Astrocyte (in vitro differentiated cells and primary cell): Measurements from ENCODE around the gene PRAMEF5. TPM values are rescaled to one million over a fixed set of nuclear protein-coding genes. Genes with fewer than 3 reads are reported as not detected.
"Not testable (repeated sequence)": the region's sequence is repeated elsewhere in the genome, so short reads cannot be mapped to it uniquely, and the experiment has no call there.

Experiments
- DNase-seq: peaks from one replicate; pipeline ENCODE4 v3.0.0-alpha.2; 2010; ENCODE audit warnings: low read depth
- FAIRE-seq: peaks from 2 replicates; lab custom pipeline; 2011; peaks lifted over from hg19 to GRCh38; lab: Jason Lieb, UNC
- H2AFZ ChIP-seq: 2 replicates; pipeline ENCODE4 v1.6.0; 2012; ENCODE audit warnings: low read depth, low read length, inconsistent platforms
- H3K27ac ChIP-seq: 2 replicates; pipeline ENCODE4 v1.5.1; 2011; ENCODE audit warnings: low read depth, low read length, inconsistent platforms
- H3K27me3 ChIP-seq: 2 replicates; pipeline ENCODE4 v1.6.0; 2011; ENCODE audit warnings: low read length, inconsistent platforms; ENCODE audit not compliant: insufficient read depth
- H3K36me3 ChIP-seq: 2 replicates; pipeline ENCODE4 v1.5.1; 2011; ENCODE audit warnings: low read length, inconsistent platforms; ENCODE audit not compliant: insufficient read depth
- H3K4me1 ChIP-seq: 2 replicates; pipeline ENCODE4 v1.5.1; 2011; ENCODE audit warnings: low read length, inconsistent platforms; ENCODE audit not compliant: insufficient read depth
- H3K4me2 ChIP-seq: 2 replicates; pipeline ENCODE4 v1.6.0; 2012; ENCODE audit warnings: low read length, inconsistent platforms
- H3K4me3 ChIP-seq: 2 replicates; pipeline ENCODE4 v1.5.1; 2011; ENCODE audit warnings: low read depth, mild to moderate bottlenecking, low read length, inconsistent platforms; ENCODE audit not compliant: insufficient read depth
- H3K79me2 ChIP-seq: 2 replicates; pipeline ENCODE4 v1.6.0; 2012; ENCODE audit warnings: mild to moderate bottlenecking, low read length, inconsistent platforms; ENCODE audit not compliant: insufficient read depth
- H3K9ac ChIP-seq: 2 replicates; pipeline ENCODE4 v1.6.0; 2012; ENCODE audit warnings: mild to moderate bottlenecking, low read length, inconsistent platforms
- H3K9me3 ChIP-seq: 2 replicates; pipeline ENCODE4 v1.5.1; 2012; ENCODE audit warnings: low read depth, mild to moderate bottlenecking, low read length, inconsistent platforms; ENCODE audit not compliant: insufficient read depth
- H4K20me1 ChIP-seq: 2 replicates; pipeline ENCODE4 v1.6.0; 2012; ENCODE audit warnings: low read length, inconsistent platforms; ENCODE audit not compliant: insufficient read depth
- H3K27ac Mint-ChIP-seq: one replicate; pipeline ENCODE4 v1.8.0; 2021; ENCODE audit warnings: mild to moderate bottlenecking, mixed read lengths; ENCODE audit not compliant: unreplicated experiment
- H3K27me3 Mint-ChIP-seq: one replicate; pipeline ENCODE4 v1.8.0; 2021; ENCODE audit warnings: low read depth, mixed read lengths; ENCODE audit not compliant: unreplicated experiment
- H3K36me3 Mint-ChIP-seq: one replicate; pipeline ENCODE4 v1.8.0; 2021; ENCODE audit warnings: low read depth, mixed read lengths; ENCODE audit not compliant: unreplicated experiment
- H3K4me1 Mint-ChIP-seq: one replicate; pipeline ENCODE4 v1.8.0; 2021; ENCODE audit warnings: low read depth, mixed read lengths; ENCODE audit not compliant: unreplicated experiment
- H3K4me3 Mint-ChIP-seq: one replicate; pipeline ENCODE4 v1.8.0; 2021; ENCODE audit warnings: mild to moderate bottlenecking, moderate library complexity, mixed read lengths; ENCODE audit not compliant: unreplicated experiment
- H3K9me3 Mint-ChIP-seq: one replicate; pipeline ENCODE4 v1.8.0; 2021; ENCODE audit warnings: mild to moderate bottlenecking, mixed read lengths; ENCODE audit not compliant: unreplicated experiment
- total RNA-seq: library from RNA; stranded (reverse); gene quantifications from 2 replicates; pipeline ENCODE4 v1.2.1, GENCODE V29; 2021

PRAMEF5 gene
- total RNA-seq, 1 donor from 2014 or later = not detected

- not testable (repeated sequence) for H2AFZ ChIP-seq, H3K4me3 Mint-ChIP-seq, H3K27ac Mint-ChIP-seq, H3K27me3 ChIP-seq, H3K9me3 Mint-ChIP-seq, DNase-seq, H3K9me3 ChIP-seq, H3K4me1 ChIP-seq, H3K27me3 Mint-ChIP-seq, H3K36me3 ChIP-seq, H3K4me2 ChIP-seq, H3K4me1 Mint-ChIP-seq, H4K20me1 ChIP-seq, FAIRE-seq, H3K27ac ChIP-seq, H3K79me2 ChIP-seq, H3K4me3 ChIP-seq, H3K36me3 Mint-ChIP-seq, H3K9ac ChIP-seq
Observed at GRCh38 chr1:13297216-13297931, 43.4 kb downstream of the PRAMEF5 start.

- not testable (repeated sequence) for H3K36me3 Mint-ChIP-seq, H3K9me3 ChIP-seq, H3K79me2 ChIP-seq
Observed at GRCh38 chr1:13298699-13299098, 44.7 kb downstream of the PRAMEF5 start.

DNA sequence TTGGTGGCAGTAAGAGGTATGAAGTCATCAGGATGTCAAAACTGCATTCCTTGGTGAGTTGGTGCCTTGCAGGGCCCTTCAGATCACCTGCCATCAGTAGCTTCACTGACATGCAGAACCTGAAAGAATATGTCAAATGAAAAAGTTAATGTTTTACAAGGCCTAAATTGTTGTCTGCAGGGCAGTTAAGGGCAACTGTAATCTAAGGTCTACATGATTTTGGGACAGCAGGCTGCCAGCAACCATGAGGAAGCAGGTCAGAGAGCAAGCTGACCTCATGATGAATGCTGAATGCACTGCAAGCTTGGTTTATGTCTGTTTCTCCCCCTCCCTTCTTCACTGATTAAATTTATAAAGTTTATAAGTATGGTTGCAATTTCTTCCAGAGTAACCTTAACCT lies 48.2 kb downstream of the PRAMEF5 start:
- not testable (repeated sequence) for H3K27ac Mint-ChIP-seq, H3K9me3 Mint-ChIP-seq, H3K79me2 ChIP-seq, H3K4me1 Mint-ChIP-seq, DNase-seq, H3K9ac ChIP-seq, H3K4me3 ChIP-seq, H3K4me2 ChIP-seq, H3K4me1 ChIP-seq, FAIRE-seq, H3K27me3 ChIP-seq, H3K36me3 ChIP-seq, H3K4me3 Mint-ChIP-seq, H3K27me3 Mint-ChIP-seq, H3K9me3 ChIP-seq, H3K27ac ChIP-seq, H2AFZ ChIP-seq, H3K36me3 Mint-ChIP-seq, H4K20me1 ChIP-seq

More at GRCh38 chr1:13298699-13299098, 44.7 kb downstream of the PRAMEF5 start:
- not testable (repeated sequence) for H3K9ac ChIP-seq, H3K4me3 ChIP-seq, H2AFZ ChIP-seq, H3K27ac ChIP-seq, H3K36me3 ChIP-seq, H3K9me3 Mint-ChIP-seq, H4K20me1 ChIP-seq, H3K4me1 ChIP-seq, H3K4me3 Mint-ChIP-seq, DNase-seq, H3K27me3 ChIP-seq, FAIRE-seq, H3K27me3 Mint-ChIP-seq, H3K4me2 ChIP-seq, H3K4me1 Mint-ChIP-seq, H3K27ac Mint-ChIP-seq

GRCh38 chr1:13303239-13303638 lies 49.2 kb downstream of the PRAMEF5 start, which contains the start of gene PRAMEF33:
PRAMEF33 (plus strand) TSS chr1:13303539; CDS start chr1:13305955, 2,416 bp downstream.
- DNase-seq, H3K9me3 ChIP-seq, H3K79me2 ChIP-seq, H3K4me1 Mint-ChIP-seq, H3K4me3 ChIP-seq, H4K20me1 ChIP-seq, H3K9ac ChIP-seq, H3K4me3 Mint-ChIP-seq, H3K36me3 Mint-ChIP-seq, H3K27me3 ChIP-seq, H2AFZ ChIP-seq, FAIRE-seq, H3K4me1 ChIP-seq, H3K4me2 ChIP-seq, H3K9me3 Mint-ChIP-seq, H3K36me3 ChIP-seq, H3K27ac Mint-ChIP-seq, H3K27me3 Mint-ChIP-seq, H3K27ac ChIP-seq: not testable (repeated sequence)

Other genes with a start within 250 kb of the PRAMEF5 start
- not detected in 2 replicates for gene PRAMEF27, start 197.6 kb upstream of the PRAMEF5 start, total RNA-seq
- not detected in 2 replicates for gene HNRNPCL3, start 193.4 kb upstream of the PRAMEF5 start, total RNA-seq
- 0.14 TPM in 1 of 2 replicates, not detected in the other for gene PRAMEF25, start 183.4 kb upstream of the PRAMEF5 start, total RNA-seq
- gene HNRNPCL2, start 137.3 kb upstream of the PRAMEF5 start, total RNA-seq = not detected in 2 replicates
- gene PRAMEF26, start 98.2 kb upstream of the PRAMEF5 start, total RNA-seq = not detected in 2 replicates
- gene HNRNPCL4, start 88.6 kb upstream of the PRAMEF5 start, total RNA-seq = not detected in 2 replicates
- gene PRAMEF9, start 82.3 kb upstream of the PRAMEF5 start, total RNA-seq = not detected in 2 replicates
- not detected in 2 replicates for gene PRAMEF13, start 52.8 kb upstream of the PRAMEF5 start, total RNA-seq
- gene PRAMEF18, start 28.0 kb upstream of the PRAMEF5 start, total RNA-seq = not detected in 2 replicates
- gene PRAMEF8, start 30.9 kb downstream of the PRAMEF5 start, total RNA-seq = 0.20 TPM in 1 of 2 replicates, not detected in the other
- not detected in 2 replicates for gene PRAMEF33, start 49.3 kb downstream of the PRAMEF5 start, total RNA-seq
- gene PRAMEF15, start 61.4 kb downstream of the PRAMEF5 start, total RNA-seq = not detected in 2 replicates
- 0.20 TPM in 1 of 2 replicates, not detected in the other for gene PRAMEF14, start 92.9 kb downstream of the PRAMEF5 start, total RNA-seq
- not detected in 2 replicates for gene PRAMEF19, start 117.7 kb downstream of the PRAMEF5 start, total RNA-seq
- gene PRAMEF17, start 135.4 kb downstream of the PRAMEF5 start, total RNA-seq = not detected in 2 replicates
- gene PRAMEF20, start 156.3 kb downstream of the PRAMEF5 start, total RNA-seq = not detected in 2 replicates